Cardiac muscle cell (in vitro differentiated cells and primary cell): ENCODE results near the gene SH2D2A. TPM values are rescaled to one million over a fixed set of nuclear protein-coding genes. Genes with fewer than 3 reads are reported as not detected.
"Not testable (repeated sequence)": the region's sequence is repeated elsewhere in the genome, so short reads cannot be mapped to it uniquely, and the experiment has no call there.

Source experiments
- DNase-seq, 2 donors: peaks; one replicate each; pipeline versions ENCODE4 v3.0.0 to v3.0.0-alpha.2; 2010 to 2017; ENCODE audit warnings: low read depth in 1 of 2, low spot score in 1 of 2
- H3K27ac ChIP-seq: fragments of 200-600 bp; sonication (generic); 2 replicates; pipeline ENCODE4 v1.5.1; 2016
- H3K27me3 ChIP-seq: fragments of 200-600 bp; sonication (generic); 2 replicates; pipeline ENCODE4 v1.6.0; 2016; ENCODE audit warnings: control low read depth
- H3K36me3 ChIP-seq: fragments of 200-600 bp; sonication (generic); 2 replicates; pipeline ENCODE4 v1.5.1; 2016; ENCODE audit warnings: control low read depth
- H3K4me1 ChIP-seq: fragments of 200-600 bp; sonication (generic); 2 replicates; pipeline ENCODE4 v1.8.1; 2017; ENCODE audit warnings: low read depth, mild to moderate bottlenecking, mixed run types
- H3K4me3 ChIP-seq: fragments of 200-600 bp; sonication (generic); 2 replicates; pipeline ENCODE4 v1.5.1; 2016; ENCODE audit warnings: mild to moderate bottlenecking
- H3K9me3 ChIP-seq: fragments of 200-600 bp; sonication (generic); 2 replicates; pipeline ENCODE4 v1.5.1; 2017; ENCODE audit warnings: low read depth, mild to moderate bottlenecking, control low read depth
- polyA plus RNA-seq: library from polyadenylated mRNA; unstranded; fragments of >200 nt; fragmentation: Nextera tagmentation; extraction: Ambion mirVana; gene quantifications from 2 replicates; pipeline ENCODE4 v1.2.1, GENCODE V29; 2016
- total RNA-seq: library from RNA; depleted of rRNA; stranded (reverse); fragments of >200 nt; gene quantifications from 2 replicates; pipeline ENCODE4 v1.2.3, GENCODE V29; 2016
- TF ChIP-seq, protein P1 (sequence below): IDR thresholded peaks from 2 replicates; pipeline ENCODE4 v1.5.1; 2012; ENCODE audit warnings: low read depth, mild to moderate bottlenecking, low read length

SH2D2A gene
- total and polyA plus RNA-seq, 2 experiments from 2014 or later = 1.1 to 2.7 TPM

GRCh38 chr1:156766298-156767100 lies 50.1 kb downstream of the SH2D2A start:
- Histone ChIP-seq H3K27ac (peak overlapping the region; percentile 48), H3K4me3 (peak overlapping the region; percentile 53), H3K27me3 (no peaks in the 10 kb centered on the region), H3K9me3 (no peaks in the 10 kb centered on the region), H3K4me1 (peaks cover 23% of the 10 kb centered on the region), H3K36me3 (no peaks in the 10 kb centered on the region)
- DNase-seq = no peak
- TF ChIP-seq, protein P1, sequence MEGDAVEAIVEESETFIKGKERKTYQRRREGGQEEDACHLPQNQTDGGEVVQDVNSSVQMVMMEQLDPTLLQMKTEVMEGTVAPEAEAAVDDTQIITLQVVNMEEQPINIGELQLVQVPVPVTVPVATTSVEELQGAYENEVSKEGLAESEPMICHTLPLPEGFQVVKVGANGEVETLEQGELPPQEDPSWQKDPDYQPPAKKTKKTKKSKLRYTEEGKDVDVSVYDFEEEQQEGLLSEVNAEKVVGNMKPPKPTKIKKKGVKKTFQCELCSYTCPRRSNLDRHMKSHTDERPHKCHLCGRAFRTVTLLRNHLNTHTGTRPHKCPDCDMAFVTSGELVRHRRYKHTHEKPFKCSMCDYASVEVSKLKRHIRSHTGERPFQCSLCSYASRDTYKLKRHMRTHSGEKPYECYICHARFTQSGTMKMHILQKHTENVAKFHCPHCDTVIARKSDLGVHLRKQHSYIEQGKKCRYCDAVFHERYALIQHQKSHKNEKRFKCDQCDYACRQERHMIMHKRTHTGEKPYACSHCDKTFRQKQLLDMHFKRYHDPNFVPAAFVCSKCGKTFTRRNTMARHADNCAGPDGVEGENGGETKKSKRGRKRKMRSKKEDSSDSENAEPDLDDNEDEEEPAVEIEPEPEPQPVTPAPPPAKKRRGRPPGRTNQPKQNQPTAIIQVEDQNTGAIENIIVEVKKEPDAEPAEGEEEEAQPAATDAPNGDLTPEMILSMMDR = no peak

- no peaks in the 10 kb centered on the region for H3K9me3 ChIP-seq
- H3K36me3 ChIP-seq = no peaks in the 10 kb centered on the region
- H3K27me3 ChIP-seq = no peaks in the 10 kb centered on the region
- TF ChIP-seq, protein P1 = no peak
- peak overlapping the region; percentile 48 for H3K27ac ChIP-seq
- DNase-seq = no peak
- peak overlapping the region; percentile 53 for H3K4me3 ChIP-seq
- peaks cover 15% of the 10 kb centered on the region for H3K4me1 ChIP-seq
Measured at GRCh38 chr1:156765666-156766065, 51.0 kb downstream of the SH2D2A start.

DNA sequence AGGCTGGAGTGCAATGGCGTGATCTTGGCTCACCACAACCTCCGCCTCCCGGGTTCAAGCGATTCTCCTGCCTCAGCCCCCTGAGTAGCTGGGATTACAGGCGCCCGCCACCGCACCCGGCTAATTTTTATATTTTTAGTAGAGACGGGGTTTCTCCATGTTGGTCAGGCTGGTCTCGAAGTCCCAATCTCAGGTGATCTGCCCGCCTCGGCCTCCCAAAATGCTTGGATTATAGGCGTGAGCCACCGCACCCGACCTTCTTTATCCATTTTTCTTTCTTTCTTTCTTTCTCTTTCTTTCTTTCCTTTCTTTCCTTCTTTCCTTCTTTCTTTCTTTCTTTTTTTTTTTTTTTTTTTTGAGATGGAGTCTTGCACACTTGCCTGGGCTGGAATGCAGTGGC lies 51.5 kb downstream of the SH2D2A start:
- not testable (repeated sequence) for H3K27me3 ChIP-seq, DNase-seq, H3K9me3 ChIP-seq, H3K36me3 ChIP-seq, H3K27ac ChIP-seq, H3K4me3 ChIP-seq
- H3K4me1 ChIP-seq = peaks cover 11% of the 10 kb centered on the region

GRCh38 chr1:156760796-156761104 lies 55.9 kb downstream of the SH2D2A start:
- Histone ChIP-seq H3K4me3 (no peak overlapping the region), H3K4me1 (no peaks in the 10 kb centered on the region), H3K27me3 (no peaks in the 10 kb centered on the region), H3K9me3 (no peaks in the 10 kb centered on the region), H3K27ac (no peak overlapping the region), H3K36me3 (no peaks in the 10 kb centered on the region)
- no peak for DNase-seq
- TF ChIP-seq, protein P1 = no peak

DNA sequence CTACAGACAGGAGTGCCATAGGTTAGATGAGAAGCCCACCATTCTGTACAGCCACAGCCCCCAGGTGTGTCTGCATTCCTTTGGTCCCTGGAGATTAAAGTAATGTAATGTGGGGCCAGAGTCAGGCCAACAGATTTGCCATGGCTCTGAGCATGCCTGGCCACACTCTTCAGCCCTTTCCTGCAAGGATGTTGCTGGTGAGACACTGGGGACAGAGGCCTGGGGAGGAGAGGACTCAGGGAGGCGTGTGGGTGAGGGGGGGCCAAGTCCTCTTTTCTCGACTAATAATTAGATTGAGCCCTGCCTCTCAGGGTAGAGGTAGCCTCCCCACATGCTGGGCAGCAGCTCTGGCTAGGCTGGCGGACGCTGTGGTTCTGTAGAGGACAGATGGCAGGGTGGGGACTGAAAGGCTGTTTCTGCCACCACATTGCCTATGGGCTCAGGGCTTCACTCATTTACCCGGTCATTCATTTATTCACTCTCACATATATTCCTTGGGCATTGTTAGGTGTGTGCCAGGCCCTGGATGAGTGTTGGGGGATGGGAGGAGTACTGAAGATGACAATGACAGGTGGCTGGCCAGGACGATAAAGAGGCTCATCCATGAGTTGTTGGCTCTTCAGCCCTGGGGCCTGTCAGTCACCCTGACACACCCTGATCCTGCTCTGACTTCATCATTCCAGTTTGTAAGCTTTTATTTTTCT lies 56.4 kb downstream of the SH2D2A start:
- H3K27ac ChIP-seq = peak overlapping the region; percentile 45
- no peak overlapping the region for H3K4me3 ChIP-seq
- no peaks in the 10 kb centered on the region for H3K9me3 ChIP-seq
- DNase-seq = no peak
- TF ChIP-seq, protein P1 = no peak
- no peaks in the 10 kb centered on the region for H3K4me1 ChIP-seq
- no peaks in the 10 kb centered on the region for H3K36me3 ChIP-seq
- no peaks in the 10 kb centered on the region for H3K27me3 ChIP-seq

GRCh38 chr1:156757572-156758253 lies 58.9 kb downstream of the SH2D2A start:
- not testable (repeated sequence) for H3K27ac ChIP-seq, H3K36me3 ChIP-seq, DNase-seq, H3K9me3 ChIP-seq, H3K27me3 ChIP-seq, H3K4me3 ChIP-seq, H3K4me1 ChIP-seq
